Measurements from ENCODE around the gene CCDC187.

Gene CCDC187

GRCh38 chr9:136284311-136284710, 19.6 kb downstream of the CCDC187 start:
- H3K27ac ChIP-seq: no peak overlapping the region
- ChIA-PET POLR2A (ENCODE audit: low non-redundant PET) (interaction anchor here (0.6 kb wide), 1 partner anchor 61 kb away, joined by 3 read pairs; no protein-coding TSS in a partner anchor), CTCF (interaction anchor here (0.6 to 2.8 kb wide), 26 partner anchors 9 to 443 kb away, joined by 3 to 13 read pairs (median 4); no protein-coding TSS in a partner anchor)
- TF ChIP-seq CTCF (conservative IDR thresholded peaks at IDR 0.05; ENCODE audit: low read depth): no peak
- DNase-seq (ENCODE audit: low spot score): no peak

- TF ChIP-seq CTCF (conservative IDR thresholded peaks at IDR 0.05; ENCODE audit: low read depth): peak; percentile 99
- no peak overlapping the region for H3K27ac ChIP-seq
- CTCF ChIA-PET: interaction anchor here (0.5 to 2.8 kb wide), 39 partner anchors 8 to 836 kb away, joined by 3 to 13 read pairs (median 4); no protein-coding TSS in a partner anchor
- DNase-seq (ENCODE audit: low spot score): peak; percentile 87
- POLR2A ChIA-PET (ENCODE audit: low non-redundant PET): interaction anchor here (0.6 kb wide), 1 partner anchor 60 kb away, joined by 3 read pairs; no protein-coding TSS in a partner anchor
These were observed 20.3 kb downstream of the CCDC187 start for GRCh38 chr9:136283291-136284235.

- ChIA-PET POLR2A (ENCODE audit: low non-redundant PET) (no interaction called here), CTCF (interaction anchor here (0.6 to 2.8 kb wide), 9 partner anchors 20 to 679 kb away, joined by 3 to 13 read pairs (median 4); no protein-coding TSS in a partner anchor)
- no peak for DNase-seq (ENCODE audit: low spot score)
- no peak overlapping the region for H3K27ac ChIP-seq
- TF ChIP-seq CTCF (conservative IDR thresholded peaks at IDR 0.05; ENCODE audit: low read depth): no peak
These were observed 21.5 kb downstream of the CCDC187 start for GRCh38 chr9:136282272-136282861.

- no peak overlapping the region for H3K27ac ChIP-seq
- TF ChIP-seq CTCF (conservative IDR thresholded peaks at IDR 0.05; ENCODE audit: low read depth): no peak
- ChIA-PET CTCF (interaction anchor here (0.5 to 2.8 kb wide), 6 partner anchors 15 to 678 kb away, joined by 3 to 13 read pairs (median 4); no protein-coding TSS in a partner anchor), POLR2A (ENCODE audit: low non-redundant PET) (interaction anchor here (0.6 kb wide), 1 partner anchor 18 kb away, joined by 3 read pairs; no protein-coding TSS in a partner anchor)
- no peak for DNase-seq (ENCODE audit: low spot score)
These were observed 22.2 kb downstream of the CCDC187 start for GRCh38 chr9:136281421-136282271.

GRCh38 chr9:136280535-136281315, 23.2 kb downstream of the CCDC187 start:
- ChIA-PET POLR2A (ENCODE audit: low non-redundant PET) (interaction anchor here (0.6 kb wide), 1 partner anchor 17 kb away, joined by 3 read pairs; no protein-coding TSS in a partner anchor), CTCF (interaction anchor here (0.9 kb wide), 1 partner anchor 110 kb away, joined by 7 read pairs; no protein-coding TSS in a partner anchor)
- TF ChIP-seq CTCF (conservative IDR thresholded peaks at IDR 0.05; ENCODE audit: low read depth): no peak
- DNase-seq (ENCODE audit: low spot score): no peak
- H3K27ac ChIP-seq: no peak overlapping the region
